ENCODE results near the gene PLCB4.

- TF ChIP-seq TAF1 (IDR thresholded peaks at IDR 0.05; ENCODE audit: low read depth, low read length), result no peak
- TF ChIP-seq POLR2A (IDR thresholded peaks at IDR 0.05; ENCODE audit: low read depth, low read length), result no peak
- TF ChIP-seq POLR2AphosphoS5 (IDR thresholded peaks at IDR 0.05; ENCODE audit: low read depth, low read length), result no peak
- no peak for TF ChIP-seq SPI1 (IDR thresholded peaks at IDR 0.05; ENCODE audit: low read depth, low read length)
Observed at GRCh38 chr20:9082741-9083140, 13.9 kb downstream of the PLCB4 start.
